ENCODE data around the gene POLL.

The POLL gene

DNA sequence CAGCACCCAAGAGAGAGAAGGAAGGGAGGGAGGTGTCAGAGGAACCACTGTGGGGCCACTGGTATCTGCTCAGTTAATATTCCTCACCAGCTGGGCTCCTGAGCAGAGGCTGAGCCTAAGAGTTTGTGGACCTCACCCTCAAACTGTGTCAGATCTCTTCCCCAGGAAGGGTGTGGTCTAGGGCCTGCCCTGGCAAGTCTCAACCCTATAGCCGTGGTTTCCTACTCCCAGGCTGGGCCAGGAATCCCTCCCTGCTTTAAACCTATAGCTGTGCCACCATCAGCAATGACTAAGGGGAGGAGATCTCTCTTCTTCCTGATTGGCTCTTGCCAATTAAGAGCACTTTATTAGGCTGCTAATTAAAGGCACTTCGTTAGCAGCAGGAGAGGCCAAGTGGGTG, 29.9 kb downstream of the POLL start:
- no peak overlapping the region for H3K4me3 ChIP-seq (ENCODE audit: low read depth, low read length)
- TF ChIP-seq, protein P1, sequence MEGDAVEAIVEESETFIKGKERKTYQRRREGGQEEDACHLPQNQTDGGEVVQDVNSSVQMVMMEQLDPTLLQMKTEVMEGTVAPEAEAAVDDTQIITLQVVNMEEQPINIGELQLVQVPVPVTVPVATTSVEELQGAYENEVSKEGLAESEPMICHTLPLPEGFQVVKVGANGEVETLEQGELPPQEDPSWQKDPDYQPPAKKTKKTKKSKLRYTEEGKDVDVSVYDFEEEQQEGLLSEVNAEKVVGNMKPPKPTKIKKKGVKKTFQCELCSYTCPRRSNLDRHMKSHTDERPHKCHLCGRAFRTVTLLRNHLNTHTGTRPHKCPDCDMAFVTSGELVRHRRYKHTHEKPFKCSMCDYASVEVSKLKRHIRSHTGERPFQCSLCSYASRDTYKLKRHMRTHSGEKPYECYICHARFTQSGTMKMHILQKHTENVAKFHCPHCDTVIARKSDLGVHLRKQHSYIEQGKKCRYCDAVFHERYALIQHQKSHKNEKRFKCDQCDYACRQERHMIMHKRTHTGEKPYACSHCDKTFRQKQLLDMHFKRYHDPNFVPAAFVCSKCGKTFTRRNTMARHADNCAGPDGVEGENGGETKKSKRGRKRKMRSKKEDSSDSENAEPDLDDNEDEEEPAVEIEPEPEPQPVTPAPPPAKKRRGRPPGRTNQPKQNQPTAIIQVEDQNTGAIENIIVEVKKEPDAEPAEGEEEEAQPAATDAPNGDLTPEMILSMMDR (IDR thresholded peaks at IDR 0.05; ENCODE audit: low read depth, low read length): no peak

DNA sequence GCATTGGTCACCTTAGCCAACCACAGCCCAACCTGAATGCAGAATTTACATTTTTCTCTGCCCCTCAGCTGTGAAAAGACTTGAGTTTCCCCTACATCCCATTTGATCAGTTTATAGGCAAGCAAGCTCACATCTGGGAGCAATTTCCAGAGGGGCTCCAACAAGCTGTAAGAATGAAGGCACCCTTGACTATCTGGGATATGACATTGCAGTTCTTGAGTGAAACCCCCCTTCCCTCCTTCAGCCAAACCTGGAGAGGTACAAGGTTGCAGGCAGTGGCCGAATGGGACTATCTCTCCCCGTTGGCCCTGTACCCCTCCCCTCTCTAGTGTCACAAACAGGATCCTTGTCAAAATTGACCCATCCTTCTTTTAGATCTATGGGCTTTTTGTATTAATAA, 30.5 kb downstream of the POLL start:
- no peak overlapping the region for H3K4me3 ChIP-seq (ENCODE audit: low read depth, low read length)
- TF ChIP-seq, protein P1 (IDR thresholded peaks at IDR 0.05; ENCODE audit: low read depth, low read length): no peak

DNA sequence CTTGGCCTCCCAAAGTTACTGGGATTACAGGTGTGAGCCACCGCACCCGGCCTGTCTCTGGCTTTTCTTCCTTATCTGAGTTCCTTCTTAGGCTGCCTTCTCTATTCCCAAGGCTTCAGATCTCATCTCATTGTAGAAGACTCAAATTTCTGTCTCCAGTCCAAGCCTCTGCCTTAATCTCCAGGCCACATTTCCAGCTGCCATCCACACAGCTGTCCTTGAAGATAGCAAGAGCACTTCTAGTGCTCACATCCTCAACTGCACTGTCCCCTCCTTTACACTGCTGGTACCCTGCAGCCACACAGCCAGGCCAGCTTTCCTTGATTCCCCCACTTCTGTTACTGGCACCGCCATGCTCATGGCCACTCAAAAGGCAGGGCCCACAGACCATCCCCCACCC, 35.6 kb downstream of the POLL start:
- H3K4me3 ChIP-seq (ENCODE audit: low read depth, low read length): no peak overlapping the region
- TF ChIP-seq, protein P1 (IDR thresholded peaks at IDR 0.05; ENCODE audit: low read depth, low read length): no peak

DNA sequence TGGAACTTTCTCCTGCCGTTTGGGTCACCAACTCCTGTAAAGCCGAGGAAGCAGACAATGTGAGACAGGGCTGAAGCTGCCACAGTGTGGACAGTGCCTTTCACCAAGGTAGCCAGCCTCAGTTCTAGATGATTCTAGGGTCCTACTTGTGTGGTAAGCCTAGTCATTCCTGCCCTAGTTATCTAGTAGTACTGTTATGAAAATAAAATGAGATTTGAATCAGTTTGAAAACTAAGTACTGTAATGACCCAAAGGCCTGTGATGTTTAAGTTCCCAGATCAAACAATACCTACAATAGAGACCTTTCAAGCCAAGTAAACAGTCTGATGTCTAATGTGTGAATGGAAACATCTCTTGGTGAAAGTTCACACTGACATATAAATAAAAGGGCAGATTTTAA, 37.1 kb downstream of the POLL start:
- TF ChIP-seq, protein P1 (IDR thresholded peaks at IDR 0.05; ENCODE audit: low read depth, low read length): no peak
- H3K4me3 ChIP-seq (ENCODE audit: low read depth, low read length): no peak overlapping the region

DNA sequence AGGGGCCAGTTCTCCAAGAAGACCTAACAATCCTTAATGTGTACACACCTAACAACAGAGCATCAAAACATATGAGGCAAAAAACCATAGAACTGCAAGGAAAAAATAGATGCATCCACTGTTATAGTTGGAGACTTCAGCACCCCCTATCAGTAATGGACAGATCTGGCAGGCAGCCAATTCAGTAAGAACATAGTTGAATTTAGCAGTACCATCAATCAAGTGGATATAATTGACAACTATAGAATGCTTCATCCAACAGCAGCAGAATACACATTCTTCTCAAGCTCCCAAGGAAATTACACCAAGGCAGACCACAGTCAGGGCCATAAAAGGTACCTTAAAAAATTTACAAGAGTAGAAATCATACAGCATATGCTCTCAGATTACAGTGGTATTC, 42.2 kb downstream of the POLL start:
- TF ChIP-seq, protein P1 (IDR thresholded peaks at IDR 0.05; ENCODE audit: low read depth, low read length): no peak
- no peak overlapping the region for H3K4me3 ChIP-seq (ENCODE audit: low read depth, low read length)

DNA sequence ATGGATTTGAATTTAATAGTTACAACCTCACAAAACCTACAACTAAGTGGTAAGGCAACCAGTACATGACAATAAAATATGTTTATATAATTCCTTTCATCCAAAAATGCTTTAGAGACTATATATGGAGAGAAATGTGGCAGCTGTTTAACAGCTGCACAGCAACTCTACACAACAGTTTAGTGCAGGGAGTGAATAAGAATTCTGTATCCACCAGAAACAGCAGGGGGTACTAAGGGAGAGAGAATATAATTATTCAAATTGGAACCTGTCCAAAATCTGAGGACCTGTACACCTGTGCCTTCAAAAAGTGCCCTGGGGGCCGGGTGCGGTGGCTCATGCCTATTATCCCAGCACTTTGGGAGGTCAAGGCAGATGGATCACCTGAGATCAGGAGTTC, 49.6 kb downstream of the POLL start:
- TF ChIP-seq, protein P1 (IDR thresholded peaks at IDR 0.05; ENCODE audit: low read depth, low read length): no peak
- H3K4me3 ChIP-seq (ENCODE audit: low read depth, low read length): no peak overlapping the region

DNA sequence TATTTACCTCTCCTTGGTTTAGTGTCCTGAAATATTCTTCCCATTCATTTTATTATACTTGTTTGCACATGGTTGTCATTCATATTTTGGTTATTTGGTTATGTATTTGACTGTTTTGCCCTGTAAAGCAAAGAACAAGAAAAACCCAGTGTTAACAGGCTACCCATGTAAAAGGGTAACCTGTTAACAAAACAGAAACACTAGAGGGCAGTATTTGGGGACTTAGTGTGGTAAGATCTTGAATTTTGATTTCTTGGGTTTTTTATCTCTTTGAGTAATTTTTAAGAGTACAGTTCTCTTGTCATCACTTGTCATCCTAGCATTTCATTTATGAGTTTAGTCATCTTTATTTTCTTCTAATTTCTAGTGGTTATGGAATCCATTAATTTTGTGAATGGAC, 51.3 kb downstream of the POLL start:
- TF ChIP-seq, protein P1 (IDR thresholded peaks at IDR 0.05; ENCODE audit: low read depth, low read length): no peak; the same call in 1 of the 2 replicates
- H3K4me3 ChIP-seq (ENCODE audit: low read depth, low read length): no peak overlapping the region

Measured in WI38 (cell line).